Stimulated activated CD4-positive, alpha-beta T cell treated with anti-CD3 and anti-CD28 coated beads, Interleukin-12 subunit alpha, Interleukin-12 subunit beta, amount 100 ng/mL, for 4 hours (primary cell): Measurements from ENCODE around the gene ROS1.

Experiments
- DNase-seq: peaks from one replicate; pipeline ENCODE4 v3.0.0-alpha.2; 2020

ROS1 gene

GRCh38 chr6:117307655-117308054, 118.1 kb downstream of the ROS1 start:
- DNase-seq, result no peak

GRCh38 chr6:117306227-117306790, 119.4 kb downstream of the ROS1 start:
- DNase-seq, result no peak

- DNase-seq, result no peak
Measured at GRCh38 chr6:117304446-117304845, 121.3 kb downstream of the ROS1 start.

GRCh38 chr6:117303323-117303722, 122.4 kb downstream of the ROS1 start:
- no peak for DNase-seq

GRCh38 chr6:117298941-117299340, 126.8 kb downstream of the ROS1 start:
- DNase-seq, result no peak

GRCh38 chr6:117290173-117290846, 135.4 kb downstream of the ROS1 start:
- no peak for DNase-seq

GRCh38 chr6:117288083-117288715, 137.5 kb downstream of the ROS1 start:
- no peak for DNase-seq

- no peak for DNase-seq
Measured at GRCh38 chr6:117280922-117281321, 144.8 kb downstream of the ROS1 start.

GRCh38 chr6:117276778-117277316, 148.9 kb downstream of the ROS1 start:
- DNase-seq, result no peak

- DNase-seq, result no peak
Measured at GRCh38 chr6:117275711-117276110, 150.0 kb downstream of the ROS1 start.

- no peak for DNase-seq
Measured at GRCh38 chr6:117275205-117275604, 150.5 kb downstream of the ROS1 start.

- no peak for DNase-seq
Measured at GRCh38 chr6:117272891-117273290, 152.9 kb downstream of the ROS1 start.

GRCh38 chr6:117272032-117272866, 153.5 kb downstream of the ROS1 start:
- DNase-seq, result no peak

GRCh38 chr6:117270843-117271507, 154.8 kb downstream of the ROS1 start:
- DNase-seq, result no peak

- DNase-seq, result no peak
Measured at GRCh38 chr6:117270055-117270842, 155.5 kb downstream of the ROS1 start.

GRCh38 chr6:117269638-117270054, 156.1 kb downstream of the ROS1 start:
- DNase-seq, result no peak

GRCh38 chr6:117268924-117269323, 156.8 kb downstream of the ROS1 start:
- DNase-seq, result no peak

GRCh38 chr6:117267766-117268534, 157.8 kb downstream of the ROS1 start:
- no peak for DNase-seq

- DNase-seq, result no peak
Measured at GRCh38 chr6:117267054-117267347, 158.7 kb downstream of the ROS1 start.

- DNase-seq, result no peak
Measured at GRCh38 chr6:117266257-117267053, 159.3 kb downstream of the ROS1 start.
